OCI-LY7 (cell line): ENCODE data around the gene ENDOG.

Experiments
- EZH2phosphoT487 ChIP-seq: fragments of 200-600 bp; sonication (generic); IDR thresholded peaks from 2 replicates; pipeline ENCODE4 v1.6.1; 2018; ENCODE audit warnings: low read depth, borderline replicate concordance, mild to moderate bottlenecking, mixed run types, antibody characterized with exemption, low read length, moderate library complexity, mixed read lengths
- TF ChIP-seq, protein P1 (sequence below): fragments of 200-600 bp; sonication (generic); conservative IDR thresholded peaks from 2 replicates; pipeline ENCODE4 v1.5.1; 2014; ENCODE audit warnings: mild to moderate bottlenecking, antibody characterized with exemption, low read length, moderate library complexity, mixed read lengths

GRCh38 chr9:128825923-128826700, 7.8 kb downstream of the ENDOG start:
- TF ChIP-seq, protein P1, sequence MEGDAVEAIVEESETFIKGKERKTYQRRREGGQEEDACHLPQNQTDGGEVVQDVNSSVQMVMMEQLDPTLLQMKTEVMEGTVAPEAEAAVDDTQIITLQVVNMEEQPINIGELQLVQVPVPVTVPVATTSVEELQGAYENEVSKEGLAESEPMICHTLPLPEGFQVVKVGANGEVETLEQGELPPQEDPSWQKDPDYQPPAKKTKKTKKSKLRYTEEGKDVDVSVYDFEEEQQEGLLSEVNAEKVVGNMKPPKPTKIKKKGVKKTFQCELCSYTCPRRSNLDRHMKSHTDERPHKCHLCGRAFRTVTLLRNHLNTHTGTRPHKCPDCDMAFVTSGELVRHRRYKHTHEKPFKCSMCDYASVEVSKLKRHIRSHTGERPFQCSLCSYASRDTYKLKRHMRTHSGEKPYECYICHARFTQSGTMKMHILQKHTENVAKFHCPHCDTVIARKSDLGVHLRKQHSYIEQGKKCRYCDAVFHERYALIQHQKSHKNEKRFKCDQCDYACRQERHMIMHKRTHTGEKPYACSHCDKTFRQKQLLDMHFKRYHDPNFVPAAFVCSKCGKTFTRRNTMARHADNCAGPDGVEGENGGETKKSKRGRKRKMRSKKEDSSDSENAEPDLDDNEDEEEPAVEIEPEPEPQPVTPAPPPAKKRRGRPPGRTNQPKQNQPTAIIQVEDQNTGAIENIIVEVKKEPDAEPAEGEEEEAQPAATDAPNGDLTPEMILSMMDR, result no peak
- TF ChIP-seq EZH2phosphoT487, result no peak
